Type B pancreatic cell (in vitro differentiated cells): ENCODE data around the gene ADORA2B. TPM values are rescaled to one million over a fixed set of nuclear protein-coding genes. Genes with fewer than 3 reads are reported as not detected.

Experiments
- DNase-seq: peaks from one replicate; pipeline ENCODE4 v3.0.0; 2021; ENCODE audit warnings: mixed read lengths; ENCODE audit not compliant: unreplicated experiment; ENCODE audit errors: extremely low spot score
- H3K27ac Mint-ChIP-seq: 2 replicates; pipeline ENCODE4 v1.8.0; 2021; ENCODE audit warnings: mild to moderate bottlenecking, mixed read lengths
- H3K27me3 Mint-ChIP-seq: 2 replicates; pipeline ENCODE4 v1.8.0; 2021; ENCODE audit warnings: mixed read lengths
- H3K36me3 Mint-ChIP-seq: 2 replicates; pipeline ENCODE4 v1.8.0; 2021; ENCODE audit warnings: mixed read lengths
- H3K4me1 Mint-ChIP-seq: one replicate; pipeline ENCODE4 v1.8.0; 2021; ENCODE audit warnings: mixed read lengths; ENCODE audit not compliant: unreplicated experiment
- H3K4me3 Mint-ChIP-seq: 2 replicates; pipeline ENCODE4 v1.8.0; 2021; ENCODE audit warnings: mild to moderate bottlenecking, mixed read lengths
- H3K9me3 Mint-ChIP-seq: 2 replicates; pipeline ENCODE4 v1.8.0; 2021; ENCODE audit warnings: mixed read lengths
- total RNA-seq: library from RNA; stranded (reverse); gene quantifications from 2 replicates; pipeline ENCODE4 v1.2.1, GENCODE V29; 2021; ENCODE audit warnings: low replicate concordance
- TF ChIP-seq, protein P1 (sequence below): fragments of 200-600 bp; sonication (generic); conservative IDR thresholded peaks from 2 replicates; pipeline ENCODE4 v1.5.0; 2021; ENCODE audit warnings: antibody characterized with exemption, mild to moderate bottlenecking

ADORA2B gene
- total RNA-seq, 1 donor from 2014 or later: 4.0 TPM

GRCh38 chr17:15918261-15918660 lies 26.7 kb upstream of the ADORA2B start:
- Mint-ChIP-seq H3K4me3 (no peak overlapping the region), H3K4me1 (no peaks in the 10 kb centered on the region), H3K27ac (no peak overlapping the region), H3K27me3 (no peaks in the 10 kb centered on the region), H3K36me3 (no peaks in the 10 kb centered on the region), H3K9me3 (peaks cover 13% of the 10 kb centered on the region)
- no peak for DNase-seq
- TF ChIP-seq, protein P1, sequence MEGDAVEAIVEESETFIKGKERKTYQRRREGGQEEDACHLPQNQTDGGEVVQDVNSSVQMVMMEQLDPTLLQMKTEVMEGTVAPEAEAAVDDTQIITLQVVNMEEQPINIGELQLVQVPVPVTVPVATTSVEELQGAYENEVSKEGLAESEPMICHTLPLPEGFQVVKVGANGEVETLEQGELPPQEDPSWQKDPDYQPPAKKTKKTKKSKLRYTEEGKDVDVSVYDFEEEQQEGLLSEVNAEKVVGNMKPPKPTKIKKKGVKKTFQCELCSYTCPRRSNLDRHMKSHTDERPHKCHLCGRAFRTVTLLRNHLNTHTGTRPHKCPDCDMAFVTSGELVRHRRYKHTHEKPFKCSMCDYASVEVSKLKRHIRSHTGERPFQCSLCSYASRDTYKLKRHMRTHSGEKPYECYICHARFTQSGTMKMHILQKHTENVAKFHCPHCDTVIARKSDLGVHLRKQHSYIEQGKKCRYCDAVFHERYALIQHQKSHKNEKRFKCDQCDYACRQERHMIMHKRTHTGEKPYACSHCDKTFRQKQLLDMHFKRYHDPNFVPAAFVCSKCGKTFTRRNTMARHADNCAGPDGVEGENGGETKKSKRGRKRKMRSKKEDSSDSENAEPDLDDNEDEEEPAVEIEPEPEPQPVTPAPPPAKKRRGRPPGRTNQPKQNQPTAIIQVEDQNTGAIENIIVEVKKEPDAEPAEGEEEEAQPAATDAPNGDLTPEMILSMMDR: no peak

- H3K27ac Mint-ChIP-seq: no peak overlapping the region
- TF ChIP-seq, protein P1: no peak
- no peaks in the 10 kb centered on the region for H3K36me3 Mint-ChIP-seq
- peaks cover 13% of the 10 kb centered on the region for H3K9me3 Mint-ChIP-seq
- no peaks in the 10 kb centered on the region for H3K27me3 Mint-ChIP-seq
- no peaks in the 10 kb centered on the region for H3K4me1 Mint-ChIP-seq
- DNase-seq: no peak
- H3K4me3 Mint-ChIP-seq: no peak overlapping the region
Measured at GRCh38 chr17:15918661-15919259, 26.2 kb upstream of the ADORA2B start.

DNA sequence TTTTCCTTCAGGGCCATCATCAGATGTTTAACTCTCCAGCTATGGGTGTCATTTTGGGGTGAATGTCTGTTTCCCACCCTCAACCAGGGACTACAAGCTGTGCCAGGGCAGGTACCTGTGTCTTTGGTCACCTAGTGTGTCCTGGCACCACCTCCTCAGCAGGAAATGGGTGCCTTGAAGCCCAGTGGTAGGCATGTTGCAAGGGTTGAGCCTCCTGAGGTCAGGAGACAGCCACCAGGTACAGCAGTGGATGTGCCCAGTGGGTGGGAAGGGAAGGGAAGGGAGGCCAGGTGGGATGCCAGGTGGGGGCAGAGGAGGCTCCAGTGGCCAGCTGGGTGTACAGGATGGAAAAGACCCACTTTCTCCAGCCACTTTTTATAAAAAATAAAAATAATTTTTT lies 25.5 kb upstream of the ADORA2B start:
- no peaks in the 10 kb centered on the region for H3K4me1 Mint-ChIP-seq
- H3K4me3 Mint-ChIP-seq: no peak overlapping the region
- no peaks in the 10 kb centered on the region for H3K36me3 Mint-ChIP-seq

GRCh38 chr17:15920758-15921239 lies 24.1 kb upstream of the ADORA2B start:
- Mint-ChIP-seq H3K27ac (no peak overlapping the region), H3K9me3 (peaks cover 9% of the 10 kb centered on the region), H3K27me3 (no peaks in the 10 kb centered on the region), H3K4me3 (no peak overlapping the region), H3K4me1 (no peaks in the 10 kb centered on the region), H3K36me3 (no peaks in the 10 kb centered on the region)
- TF ChIP-seq, protein P1: no peak
- no peak for DNase-seq

More for the DNA sequence above, 25.5 kb upstream of the ADORA2B start:
- Mint-ChIP-seq H3K9me3 (peaks cover 13% of the 10 kb centered on the region), H3K27me3 (no peaks in the 10 kb centered on the region), H3K27ac (no peak overlapping the region)
- TF ChIP-seq, protein P1: no peak
- DNase-seq: no peak

DNA sequence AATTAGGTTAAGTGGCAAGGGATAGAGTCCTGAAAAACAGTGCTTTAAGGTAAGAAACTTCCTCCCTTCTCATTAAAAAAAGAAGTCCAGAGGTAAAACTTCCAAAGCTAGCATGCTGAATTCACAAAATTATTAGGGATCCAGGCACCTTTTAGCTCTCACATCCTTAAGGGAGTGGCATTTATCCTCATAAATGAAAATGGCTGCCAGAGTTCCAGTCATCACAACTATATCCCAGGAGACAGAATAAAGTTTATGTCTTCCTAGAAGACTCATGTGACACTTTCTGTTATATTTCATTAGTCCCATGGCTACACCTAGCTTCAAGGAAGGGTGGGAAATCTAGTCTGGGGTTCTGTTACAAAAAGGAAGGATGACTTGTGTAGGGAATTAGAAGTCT lies 23.3 kb upstream of the ADORA2B start:
- Mint-ChIP-seq H3K27me3 (peaks cover 4% of the 10 kb centered on the region), H3K27ac (no peak overlapping the region), H3K4me1 (no peaks in the 10 kb centered on the region), H3K4me3 (no peak overlapping the region), H3K36me3 (no peaks in the 10 kb centered on the region), H3K9me3 (peaks cover 9% of the 10 kb centered on the region)
- TF ChIP-seq, protein P1: no peak
- DNase-seq: no peak
